C4-2B (cell line): Measurements from ENCODE around the gene ZBP1.

Source experiments
- ZFX ChIP-seq: fragments of 450-650 bp; IDR thresholded peaks from 2 replicates; pipeline ENCODE4 v1.6.1; 2017
- TF ChIP-seq, protein P1 (sequence below): fragments of 450-650 bp; conservative IDR thresholded peaks from 2 replicates; pipeline ENCODE4 v1.5.1; 2017; ENCODE audit warnings: mild to moderate bottlenecking

DNA sequence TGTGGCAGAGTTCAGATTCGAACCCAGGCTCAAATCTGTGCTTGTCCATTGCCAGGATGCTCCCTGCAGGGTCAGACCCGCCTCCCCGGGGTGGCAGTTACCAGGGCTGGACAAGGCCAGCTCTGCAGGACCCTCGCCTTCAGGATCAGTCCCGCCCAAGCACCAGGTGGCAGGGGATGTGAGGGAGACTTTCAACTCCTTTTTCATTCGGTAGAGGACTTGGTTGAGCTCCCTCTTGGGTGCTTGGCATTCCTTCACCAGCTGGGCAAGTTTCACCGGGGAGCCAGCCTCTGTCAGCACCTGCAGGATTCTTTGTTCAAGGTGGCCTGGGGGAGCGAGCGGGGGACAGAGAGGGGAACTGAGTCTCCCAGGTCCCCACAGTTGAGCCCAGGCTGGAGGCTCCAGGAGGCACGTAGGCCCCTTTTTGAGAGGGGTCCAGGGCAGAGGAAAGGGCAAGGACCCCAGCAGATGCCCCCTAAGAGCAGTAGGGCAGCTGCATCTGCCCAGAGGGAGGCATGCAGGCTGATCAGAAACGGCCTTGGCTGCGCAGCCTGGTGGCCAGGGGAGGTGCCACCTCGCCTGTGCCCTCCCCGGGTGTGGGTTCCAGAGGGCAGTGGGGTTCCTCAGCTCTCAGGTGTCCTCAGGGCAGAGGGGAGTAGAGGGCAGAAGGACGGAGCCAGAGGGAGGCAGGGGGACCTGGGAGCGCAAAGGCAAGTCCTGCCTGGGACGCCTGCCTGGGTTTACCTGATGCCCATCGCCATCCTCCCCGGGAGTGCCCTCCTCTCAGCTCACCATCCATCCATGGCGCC, 3.9 kb downstream of the ZBP1 start:
- TF ChIP-seq, protein P1, sequence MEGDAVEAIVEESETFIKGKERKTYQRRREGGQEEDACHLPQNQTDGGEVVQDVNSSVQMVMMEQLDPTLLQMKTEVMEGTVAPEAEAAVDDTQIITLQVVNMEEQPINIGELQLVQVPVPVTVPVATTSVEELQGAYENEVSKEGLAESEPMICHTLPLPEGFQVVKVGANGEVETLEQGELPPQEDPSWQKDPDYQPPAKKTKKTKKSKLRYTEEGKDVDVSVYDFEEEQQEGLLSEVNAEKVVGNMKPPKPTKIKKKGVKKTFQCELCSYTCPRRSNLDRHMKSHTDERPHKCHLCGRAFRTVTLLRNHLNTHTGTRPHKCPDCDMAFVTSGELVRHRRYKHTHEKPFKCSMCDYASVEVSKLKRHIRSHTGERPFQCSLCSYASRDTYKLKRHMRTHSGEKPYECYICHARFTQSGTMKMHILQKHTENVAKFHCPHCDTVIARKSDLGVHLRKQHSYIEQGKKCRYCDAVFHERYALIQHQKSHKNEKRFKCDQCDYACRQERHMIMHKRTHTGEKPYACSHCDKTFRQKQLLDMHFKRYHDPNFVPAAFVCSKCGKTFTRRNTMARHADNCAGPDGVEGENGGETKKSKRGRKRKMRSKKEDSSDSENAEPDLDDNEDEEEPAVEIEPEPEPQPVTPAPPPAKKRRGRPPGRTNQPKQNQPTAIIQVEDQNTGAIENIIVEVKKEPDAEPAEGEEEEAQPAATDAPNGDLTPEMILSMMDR, result no peak
- no peak for TF ChIP-seq ZFX
